GM19467 (cell line): ENCODE data around the gene VAC14.

Experiments
- ATAC-seq: cut with Tn5 transposase; IDR thresholded peaks from one replicate; pipeline ENCODE4 v1.9.1; 2021; ENCODE audit warnings: mild to moderate bottlenecking, moderate library complexity; ENCODE audit not compliant: unreplicated experiment

Gene VAC14

GRCh38 chr16:70725912-70726828 is 74.8 kb downstream of the VAC14 start:
- ATAC-seq, result no peak

- no peak for ATAC-seq
Observed at GRCh38 chr16:70725024-70725911, 75.7 kb downstream of the VAC14 start.

GRCh38 chr16:70724146-70725023 is 76.6 kb downstream of the VAC14 start:
- no peak for ATAC-seq

- ATAC-seq, result no peak
Observed at GRCh38 chr16:70723740-70724145, 77.2 kb downstream of the VAC14 start.

DNA sequence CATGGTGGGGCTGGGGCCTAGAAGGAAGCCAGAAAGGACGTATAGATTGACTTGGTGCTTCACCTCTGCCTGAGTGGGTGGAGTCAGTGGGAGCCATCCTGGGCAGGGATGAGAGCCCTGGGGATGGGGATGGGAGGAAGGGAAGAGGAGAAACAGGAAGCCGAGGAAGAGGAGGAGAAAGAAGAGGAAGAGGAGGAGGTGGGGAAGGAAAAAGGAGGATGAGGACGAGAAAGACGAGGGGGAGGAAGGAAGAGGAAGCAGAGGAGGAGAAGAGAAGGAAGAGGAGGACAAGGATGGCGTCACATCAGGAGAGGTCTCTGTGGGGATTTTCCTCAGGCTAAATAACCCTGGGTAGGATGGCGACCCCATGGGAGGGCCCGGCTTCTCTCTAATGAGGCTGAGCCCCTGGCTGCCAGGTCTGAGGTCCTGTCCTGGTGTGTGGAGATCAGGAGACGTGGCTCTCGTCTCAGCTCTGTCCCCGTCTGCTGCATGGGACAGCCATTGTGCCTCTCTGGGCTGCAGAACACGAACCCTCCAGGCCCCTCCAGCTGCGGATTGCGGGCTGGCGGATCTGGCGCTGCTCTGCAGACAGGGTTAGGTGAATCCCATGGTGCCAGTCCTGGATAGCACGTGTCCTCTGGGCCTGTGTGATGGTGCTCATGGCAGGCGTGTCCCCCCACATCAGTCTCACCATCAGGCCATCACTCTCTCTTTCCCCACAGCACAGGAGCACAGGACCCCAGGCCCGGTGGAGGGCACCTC is 79.6 kb downstream of the VAC14 start:
- no peak for ATAC-seq

DNA sequence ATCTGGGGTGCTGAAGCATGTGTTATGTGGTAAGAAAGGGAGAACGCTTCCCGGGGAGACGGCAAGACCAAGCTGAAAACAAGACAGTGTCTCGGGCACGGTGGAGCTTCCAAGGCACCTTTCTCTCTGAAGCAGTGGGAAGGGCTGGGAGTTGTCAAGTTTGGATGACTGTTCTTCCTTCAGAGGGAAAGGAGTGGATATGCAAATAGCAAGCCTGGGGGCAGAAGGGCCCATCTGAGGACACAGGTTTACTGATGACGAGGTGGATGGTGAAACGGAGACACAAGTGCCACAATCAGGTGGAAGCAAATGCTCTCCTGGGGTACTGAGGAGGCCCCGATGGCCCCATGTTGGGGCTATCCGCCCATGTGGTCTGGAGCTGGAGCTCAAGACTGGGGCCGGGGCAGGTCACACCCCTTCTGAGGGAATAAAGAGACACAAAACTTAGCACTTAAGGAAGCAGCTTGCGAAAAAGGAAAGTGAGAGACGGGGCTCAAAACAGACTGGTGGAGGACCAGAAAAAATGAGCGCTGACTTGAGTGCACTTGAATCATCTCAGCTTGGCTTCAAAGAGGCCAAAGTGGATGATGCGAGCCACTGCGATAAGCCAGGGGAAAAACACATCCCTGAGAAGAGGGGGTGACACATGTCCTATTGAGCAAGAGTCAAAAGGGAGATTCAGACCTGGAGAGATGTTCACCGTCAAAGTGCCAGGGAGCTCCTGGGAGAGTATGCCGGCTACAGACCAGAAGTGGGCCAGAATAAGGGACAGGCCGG is 80.3 kb downstream of the VAC14 start:
- ATAC-seq, result no peak

- no peak for ATAC-seq
Observed at GRCh38 chr16:70717065-70717464, 83.9 kb downstream of the VAC14 start.

GRCh38 chr16:70715860-70716357 is 85.0 kb downstream of the VAC14 start:
- ATAC-seq, result no peak

DNA sequence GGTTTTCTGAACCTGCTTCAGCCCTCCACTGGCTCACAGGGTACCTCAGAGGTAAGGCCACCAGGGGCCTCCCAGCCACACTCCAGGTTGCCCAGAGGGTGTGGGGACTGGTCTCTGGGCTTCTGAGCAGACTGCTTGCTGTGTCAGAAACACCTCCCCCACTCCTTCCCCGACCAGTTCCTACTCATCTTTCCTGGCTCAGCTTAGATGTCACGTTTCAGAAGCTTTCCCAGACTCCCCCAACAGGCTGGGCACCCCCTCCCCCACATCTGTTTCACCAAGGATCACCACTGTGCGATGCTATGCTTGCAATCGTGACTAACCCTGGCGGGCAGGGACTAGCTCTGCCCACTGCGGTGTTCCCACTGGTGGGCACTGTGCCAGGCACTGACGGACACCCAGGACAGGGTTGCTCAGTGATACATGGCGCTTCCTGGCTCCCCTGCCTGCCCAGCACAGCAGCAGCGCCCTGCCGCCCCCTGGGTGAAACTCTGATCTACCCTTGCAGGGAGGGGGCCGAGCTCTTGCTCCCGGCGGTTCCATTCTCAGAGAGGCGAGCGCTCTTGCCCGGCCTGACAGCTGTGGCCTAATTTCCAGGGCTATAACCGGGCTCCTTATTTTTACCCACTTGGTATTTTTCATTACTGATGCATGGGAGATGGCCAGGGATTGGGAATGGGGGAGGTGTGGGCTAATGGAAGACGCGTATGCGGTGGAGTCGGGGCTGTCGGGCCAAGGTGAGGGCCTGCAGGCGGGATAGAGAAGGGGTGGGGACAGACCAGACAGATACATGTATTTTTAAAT is 85.7 kb downstream of the VAC14 start:
- ATAC-seq, result no peak

GRCh38 chr16:70714581-70715054 is 86.3 kb downstream of the VAC14 start:
- no peak for ATAC-seq

DNA sequence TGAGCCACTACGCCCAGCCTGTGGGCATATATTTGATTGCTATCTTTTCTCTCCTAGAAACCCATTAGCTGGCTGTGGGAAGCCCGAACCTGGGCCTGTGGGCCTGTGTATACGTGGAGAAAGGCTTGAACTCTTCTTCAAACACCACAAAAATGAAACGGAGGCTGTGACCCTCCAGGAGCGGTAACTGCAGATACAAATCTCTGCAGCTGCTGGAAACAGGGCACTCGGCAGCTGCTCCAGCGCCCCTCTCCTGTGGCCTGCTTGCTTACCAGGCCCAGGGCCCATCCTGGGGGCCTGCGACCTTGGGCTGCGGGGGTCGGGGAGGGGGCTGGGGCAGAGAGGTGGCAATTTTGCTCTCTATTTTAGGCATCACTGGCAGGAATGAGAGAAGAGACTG is 87.1 kb downstream of the VAC14 start:
- ATAC-seq, result no peak

DNA sequence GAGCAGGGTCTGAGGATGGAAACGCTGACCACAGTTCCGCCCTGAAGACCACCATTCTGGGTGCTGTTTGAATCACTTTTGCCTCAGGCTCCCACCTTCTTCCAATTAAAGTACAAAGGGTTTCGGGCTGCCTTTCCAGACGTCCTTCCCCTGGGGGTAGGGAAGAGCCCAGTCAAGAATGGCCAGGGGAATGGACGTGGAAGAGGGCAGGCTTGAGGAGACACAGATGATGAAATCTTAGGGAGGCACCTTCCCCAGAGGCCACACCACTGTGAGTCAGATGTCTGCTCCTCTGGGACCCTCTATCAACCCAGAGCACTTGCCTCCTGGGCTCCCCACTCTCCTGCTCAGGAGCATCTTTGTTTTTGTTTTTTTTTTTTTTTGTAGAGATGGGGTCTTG is 87.6 kb downstream of the VAC14 start:
- no peak for ATAC-seq

DNA sequence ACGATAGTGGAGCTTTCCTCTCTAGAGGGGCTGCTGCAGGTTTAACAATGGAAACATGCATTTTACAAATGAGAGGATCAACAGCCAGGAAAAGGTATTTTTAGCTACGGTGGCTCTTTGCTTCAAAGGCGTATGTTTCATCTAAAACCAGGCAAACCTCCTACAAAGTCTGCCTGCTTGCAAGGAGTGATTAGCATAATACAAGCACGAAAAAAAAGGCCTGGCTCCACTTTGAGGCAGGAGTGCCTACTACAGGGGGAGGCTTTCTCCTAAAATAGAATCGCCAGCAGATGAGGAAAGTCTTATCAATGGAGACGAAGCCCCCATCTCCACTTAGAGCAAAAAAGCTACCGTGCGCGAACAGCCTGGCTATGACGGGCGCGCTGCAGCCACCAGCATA is 88.0 kb downstream of the VAC14 start:
- no peak for ATAC-seq

- no peak for ATAC-seq
Observed at GRCh38 chr16:70712359-70712758, 88.6 kb downstream of the VAC14 start.

- no peak for ATAC-seq
Observed at GRCh38 chr16:70711211-70712031, 89.5 kb downstream of the VAC14 start.

- no peak for ATAC-seq
Observed at GRCh38 chr16:70710422-70711210, 90.3 kb downstream of the VAC14 start.

- no peak for ATAC-seq
Observed at GRCh38 chr16:70709942-70710341, 91.0 kb downstream of the VAC14 start.
